GM21515 (cell line): Measurements from ENCODE around the gene RGPD5.
"Not testable (repeated sequence)": the region's sequence is repeated elsewhere in the genome, so short reads cannot be mapped to it uniquely, and the experiment has no call there.

Source experiments
- ATAC-seq: cut with Tn5 transposase; IDR thresholded peaks from one replicate; pipeline ENCODE4 v1.9.1; 2021; ENCODE audit not compliant: unreplicated experiment

The RGPD5 gene

DNA sequence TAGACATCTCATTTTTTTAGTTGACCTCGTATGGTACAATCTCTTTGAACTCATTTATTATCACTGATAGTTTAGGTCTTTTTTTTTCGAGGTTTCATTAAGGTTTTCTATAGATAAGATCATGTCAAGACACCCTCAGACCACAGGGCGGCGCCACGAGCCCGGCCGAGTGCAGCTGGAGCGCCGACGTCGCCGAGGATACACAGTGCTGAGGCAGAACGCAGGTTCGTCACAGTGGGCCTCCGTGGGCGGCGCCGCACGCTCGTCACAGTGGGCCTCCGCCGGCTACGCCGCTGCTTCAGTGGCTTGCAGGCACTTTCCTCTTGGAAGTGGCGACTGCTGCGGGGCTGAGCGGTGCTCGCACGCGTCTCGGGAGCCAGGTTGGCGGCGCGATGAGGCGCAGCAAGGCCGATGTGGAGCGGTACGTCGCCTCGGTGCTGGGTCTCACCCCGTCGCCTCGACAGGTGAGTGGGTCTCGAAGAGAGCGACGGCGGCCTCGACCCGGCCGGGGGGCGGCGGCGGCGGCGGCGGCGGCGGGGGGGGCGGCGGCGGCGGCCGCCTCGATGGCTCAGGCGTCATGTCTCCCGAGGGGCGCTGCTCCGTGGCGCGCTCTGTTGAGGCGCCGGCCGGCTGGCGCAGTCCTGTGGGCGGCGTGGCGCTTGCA is at the start of gene RGPD5:
Gene RGPD5 (plus strand): TSS at position 232 of the 664 bp plus-strand sequence. CDS start 161 bp downstream, at position 393.
- peak; percentile 98 for ATAC-seq

DNA sequence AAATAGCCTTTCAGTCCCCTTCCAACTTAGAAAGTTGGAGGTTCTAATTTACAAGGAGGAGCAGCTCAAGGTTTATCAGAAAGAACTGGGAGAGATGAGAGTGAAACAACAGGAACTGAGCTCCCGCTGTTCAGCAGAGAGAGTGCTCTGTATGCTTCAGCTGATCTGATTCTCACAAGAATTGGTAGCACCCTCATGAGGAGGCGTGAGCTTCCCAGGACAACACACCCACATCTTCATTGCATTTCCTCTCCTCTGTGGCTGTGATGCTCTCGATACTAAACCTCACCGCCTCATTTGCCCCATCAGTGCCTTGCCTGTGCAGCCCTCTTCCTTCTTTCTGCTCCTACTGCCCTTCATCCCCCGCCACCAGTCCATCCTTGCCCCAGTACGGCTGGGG is 42.5 kb upstream of the RGPD5 start:
- not testable (repeated sequence) for ATAC-seq

DNA sequence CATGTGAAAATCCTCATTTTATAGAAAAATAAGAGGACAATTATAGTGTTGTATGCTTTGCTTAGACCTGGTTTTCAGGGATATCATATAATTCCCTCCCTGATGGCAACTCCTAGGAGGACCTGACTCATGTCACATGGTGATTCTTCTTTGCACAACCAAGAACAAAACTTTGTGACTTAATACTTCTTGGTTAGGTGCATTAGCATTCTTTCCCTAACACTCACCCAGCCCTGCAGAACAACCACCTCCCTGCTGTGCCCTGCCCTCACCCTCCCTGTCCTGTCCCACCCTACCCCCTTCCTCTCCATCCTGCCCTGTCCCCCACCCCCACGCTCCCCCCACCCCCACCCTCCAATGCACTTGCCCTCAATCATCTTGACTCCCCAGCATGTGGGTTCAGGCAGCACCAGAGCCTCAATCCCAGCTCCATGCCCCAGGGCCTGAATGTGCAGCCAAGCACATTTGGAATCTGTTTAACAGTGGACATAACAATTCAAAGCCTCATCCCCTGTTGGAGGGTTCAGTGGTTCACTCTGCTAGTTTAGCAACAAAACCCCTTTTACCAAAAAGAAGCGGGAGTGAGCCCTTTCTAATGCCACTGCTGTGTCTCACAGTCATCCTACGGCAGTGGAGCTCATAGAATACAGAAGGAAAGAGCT is 36.8 kb upstream of the RGPD5 start:
- not testable (repeated sequence) for ATAC-seq

DNA sequence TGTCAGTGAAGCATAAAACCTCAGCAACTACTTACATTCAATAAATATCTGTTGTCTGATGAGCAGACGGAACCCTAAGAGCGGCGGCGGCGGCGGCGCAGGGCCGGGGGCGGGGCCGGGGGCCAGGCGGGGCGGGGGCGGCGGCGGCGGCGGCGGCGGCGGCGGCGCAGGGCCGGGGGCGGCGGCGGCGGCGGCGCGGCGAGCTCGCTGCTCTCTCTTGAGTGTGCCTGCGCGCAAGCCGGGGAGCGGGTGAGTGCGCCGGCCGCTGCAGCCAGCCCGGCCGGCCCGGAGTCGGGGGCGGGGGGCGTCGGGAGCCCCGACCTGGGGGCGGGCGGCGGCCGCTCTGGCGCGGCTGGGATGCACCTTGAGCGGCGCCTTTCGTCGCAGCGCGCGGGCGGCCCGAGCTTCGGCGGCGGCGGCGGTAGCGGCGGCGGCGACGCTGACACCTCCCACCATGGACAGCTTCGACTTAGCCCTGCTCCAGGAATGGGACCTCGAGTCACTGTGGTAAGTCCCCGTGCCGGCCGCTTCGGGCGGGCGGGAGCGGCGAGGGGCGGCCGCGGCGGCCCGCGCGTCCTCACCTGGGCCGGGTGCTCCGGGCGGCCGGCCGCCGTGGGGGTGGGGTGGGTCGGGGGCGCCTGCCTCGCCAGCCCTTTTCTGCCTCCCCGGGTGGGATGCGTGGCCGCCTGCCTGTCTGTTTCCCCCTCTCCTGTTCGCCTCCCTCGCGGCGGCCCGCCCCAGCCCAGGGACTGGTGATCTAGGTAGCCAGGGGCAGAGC is 33.7 kb upstream of the RGPD5 start:
- not testable (repeated sequence) for ATAC-seq

DNA sequence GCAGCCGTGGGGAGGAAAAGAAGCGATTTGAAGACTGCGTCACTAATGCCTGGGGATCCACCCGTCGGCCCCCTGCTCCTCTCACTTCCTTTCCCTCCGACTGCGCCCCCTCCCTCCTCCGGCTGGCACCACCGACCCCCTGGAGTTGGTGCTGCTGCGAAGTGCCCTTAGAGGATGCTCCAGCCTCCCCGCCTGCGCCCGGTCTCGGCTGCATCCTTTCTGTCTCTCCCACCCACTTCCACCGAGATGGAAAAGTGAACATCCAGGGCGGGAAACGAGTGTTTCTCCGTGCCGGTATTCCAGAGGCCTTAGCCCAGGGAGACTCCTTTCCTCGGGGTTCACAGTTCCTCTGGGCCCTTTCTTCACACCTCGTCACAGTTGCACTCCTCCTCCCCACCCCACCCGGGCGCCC is 33.1 kb upstream of the RGPD5 start:
- ATAC-seq, result not testable (repeated sequence)

DNA sequence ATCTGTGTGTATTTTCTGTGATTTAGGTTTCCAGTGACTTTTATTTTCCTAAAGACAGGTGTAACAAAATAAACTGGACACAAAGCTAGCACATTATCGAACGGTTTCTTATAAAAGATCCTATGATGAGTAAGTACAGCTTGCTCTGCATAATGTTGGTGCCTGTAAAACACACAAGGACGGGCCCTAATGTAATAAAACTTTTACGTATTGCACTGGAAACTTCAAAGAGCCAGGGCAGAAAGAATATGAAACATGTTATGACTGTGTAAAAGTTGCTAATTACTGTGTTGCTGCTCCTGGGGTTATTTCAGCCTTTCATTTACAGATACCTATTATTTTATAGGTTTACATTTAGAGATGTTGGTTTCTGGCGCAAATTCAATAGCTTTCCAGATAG is 32.1 kb upstream of the RGPD5 start:
- ATAC-seq, result not testable (repeated sequence)

DNA sequence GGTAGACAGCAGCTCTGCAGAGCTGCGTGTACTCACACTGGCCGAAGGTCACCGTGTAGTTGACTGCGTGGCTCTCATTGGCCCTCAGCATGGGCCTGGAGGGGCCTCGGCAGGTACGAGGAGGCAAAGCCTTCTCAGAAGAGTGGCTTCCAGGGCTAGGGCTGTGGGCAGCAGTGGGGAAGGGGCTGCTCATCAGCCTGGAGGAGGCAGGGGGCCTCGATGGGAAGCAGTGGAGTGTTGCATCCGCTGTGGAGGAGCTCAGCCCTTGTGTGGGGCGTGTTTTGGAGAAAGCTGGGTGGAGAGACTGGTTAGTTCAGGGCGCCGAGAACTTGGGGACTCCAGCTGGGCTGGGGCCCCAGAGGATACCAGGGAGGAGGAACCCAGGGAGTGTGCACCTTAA is 28.0 kb upstream of the RGPD5 start:
- not testable (repeated sequence) for ATAC-seq

DNA sequence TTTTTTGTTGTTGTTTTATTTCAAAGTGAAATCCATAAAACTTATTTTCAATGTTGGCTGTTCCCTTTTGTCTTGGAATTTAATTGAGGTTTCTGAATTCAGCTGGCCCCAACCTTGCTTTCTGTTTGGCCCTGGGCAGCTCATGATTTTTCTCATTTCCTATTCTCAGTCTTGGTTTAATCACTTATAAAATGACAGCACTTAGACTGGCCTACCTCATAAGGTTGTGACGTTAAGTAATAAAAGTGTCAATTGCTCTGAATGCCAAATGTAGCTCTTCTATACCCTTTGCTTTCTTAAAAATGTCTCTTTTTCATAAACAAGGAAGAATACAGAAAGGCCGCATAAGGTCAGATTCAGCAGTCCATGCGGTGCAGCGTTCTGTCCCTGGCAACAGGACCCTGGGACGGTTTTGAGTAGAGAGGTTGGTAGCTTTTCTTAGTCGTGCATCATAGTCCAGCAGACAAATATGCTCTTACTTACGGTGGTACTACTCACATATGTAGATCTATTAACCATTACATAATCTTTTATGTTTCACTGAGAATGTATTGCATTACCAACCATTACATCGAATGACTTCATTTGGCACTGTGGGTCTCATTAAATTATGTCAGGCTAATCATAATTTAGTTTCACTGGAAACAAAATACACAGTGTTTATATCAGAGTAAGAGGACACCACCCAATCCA is 27.1 kb upstream of the RGPD5 start:
- not testable (repeated sequence) for ATAC-seq

DNA sequence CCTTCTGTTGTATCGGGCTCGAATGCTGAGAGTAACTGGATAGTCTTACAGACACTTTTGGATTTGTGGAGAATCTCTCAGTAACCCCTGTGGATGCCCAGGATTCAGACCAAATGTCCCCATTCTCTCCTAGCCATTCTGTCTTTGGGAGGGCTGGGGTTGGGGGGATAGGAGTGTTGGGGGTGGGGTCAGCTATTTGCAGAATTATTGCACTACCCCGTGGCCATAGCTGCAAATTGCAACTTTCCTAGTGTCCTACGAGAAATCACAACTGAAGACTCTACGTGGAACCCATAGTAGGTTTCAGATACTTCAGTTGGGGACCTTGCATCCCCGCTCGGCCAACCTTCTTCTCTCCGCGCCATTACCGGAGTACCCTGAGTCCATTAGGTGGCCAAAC is 25.2 kb upstream of the RGPD5 start:
- not testable (repeated sequence) for ATAC-seq

DNA sequence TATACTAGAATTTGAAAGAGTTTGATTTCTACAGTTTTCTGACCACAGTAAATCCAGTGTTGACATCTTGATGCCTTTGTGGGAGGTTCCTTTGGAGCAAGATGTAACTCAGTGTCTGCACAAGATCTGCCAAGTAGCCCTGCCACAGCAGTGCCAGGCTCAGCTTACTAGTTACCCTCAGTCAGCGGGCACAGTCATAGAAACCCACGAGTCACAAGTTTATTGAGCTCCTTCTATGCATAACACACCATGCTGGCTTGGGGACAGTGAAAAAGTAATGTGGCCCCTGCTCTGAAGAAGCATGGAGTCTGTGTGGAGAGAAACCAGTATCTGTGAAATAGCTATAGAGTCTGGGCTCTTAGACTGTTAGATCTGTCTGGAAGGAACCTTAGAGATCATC is 15.0 kb upstream of the RGPD5 start:
- ATAC-seq, result not testable (repeated sequence)

DNA sequence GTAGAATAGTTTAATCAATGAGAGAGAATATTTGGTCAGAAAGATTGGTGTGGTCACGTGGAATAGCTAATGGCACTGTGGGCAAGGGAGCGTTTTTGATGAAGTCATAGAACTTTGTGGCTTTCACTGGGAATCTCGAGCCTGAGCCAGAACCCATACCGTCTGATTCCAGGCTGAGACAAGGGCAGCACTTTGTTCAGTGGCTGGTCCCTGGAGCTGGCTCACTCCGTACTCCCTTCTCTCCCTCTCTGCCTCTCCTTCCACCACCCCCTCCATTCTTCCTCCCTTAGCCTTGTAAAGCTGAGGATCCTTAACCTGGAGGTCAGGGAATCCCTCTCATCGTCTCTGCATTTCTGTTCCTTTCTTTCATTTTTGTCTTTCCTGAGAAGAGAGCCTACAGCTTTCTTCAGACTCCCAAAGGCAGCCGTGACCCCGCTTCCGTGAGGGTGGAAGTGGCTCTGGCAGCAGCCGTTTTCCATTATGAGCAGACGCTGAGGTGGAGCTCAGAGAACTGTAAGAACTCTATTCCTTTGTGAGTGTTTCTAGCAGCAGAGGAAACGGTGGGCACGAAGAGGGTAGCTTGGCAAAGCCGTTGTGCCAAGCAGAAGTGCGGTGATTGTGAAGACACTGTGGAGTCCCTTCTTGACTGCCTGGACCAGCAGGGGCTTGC is 12.8 kb upstream of the RGPD5 start:
- ATAC-seq, result not testable (repeated sequence)

DNA sequence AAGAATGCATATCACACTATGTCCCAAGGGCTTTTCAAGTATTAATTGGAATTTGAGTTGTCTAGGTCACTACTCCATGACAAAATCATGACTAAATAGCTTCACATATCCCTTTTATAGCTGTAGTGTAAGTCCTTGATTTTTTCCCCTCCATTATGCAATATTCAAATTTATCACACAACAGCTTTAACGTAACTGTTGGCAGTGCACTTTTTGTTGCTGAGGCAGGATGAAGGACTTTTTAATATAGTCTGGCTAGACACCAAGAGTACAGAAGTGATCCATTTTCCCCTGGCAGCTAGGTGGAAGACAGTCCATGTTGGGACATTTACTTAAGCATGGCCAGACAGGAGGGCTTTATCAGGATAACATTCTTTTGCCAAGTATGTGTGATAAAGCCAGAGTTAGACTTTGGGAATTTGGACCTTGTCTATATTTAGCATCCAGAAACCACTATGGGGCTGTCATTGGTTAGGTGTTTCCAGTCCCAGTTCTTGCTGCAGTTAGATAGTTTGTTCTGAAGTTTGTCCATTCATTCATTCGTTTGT is 11.6 kb upstream of the RGPD5 start:
- ATAC-seq, result not testable (repeated sequence)

DNA sequence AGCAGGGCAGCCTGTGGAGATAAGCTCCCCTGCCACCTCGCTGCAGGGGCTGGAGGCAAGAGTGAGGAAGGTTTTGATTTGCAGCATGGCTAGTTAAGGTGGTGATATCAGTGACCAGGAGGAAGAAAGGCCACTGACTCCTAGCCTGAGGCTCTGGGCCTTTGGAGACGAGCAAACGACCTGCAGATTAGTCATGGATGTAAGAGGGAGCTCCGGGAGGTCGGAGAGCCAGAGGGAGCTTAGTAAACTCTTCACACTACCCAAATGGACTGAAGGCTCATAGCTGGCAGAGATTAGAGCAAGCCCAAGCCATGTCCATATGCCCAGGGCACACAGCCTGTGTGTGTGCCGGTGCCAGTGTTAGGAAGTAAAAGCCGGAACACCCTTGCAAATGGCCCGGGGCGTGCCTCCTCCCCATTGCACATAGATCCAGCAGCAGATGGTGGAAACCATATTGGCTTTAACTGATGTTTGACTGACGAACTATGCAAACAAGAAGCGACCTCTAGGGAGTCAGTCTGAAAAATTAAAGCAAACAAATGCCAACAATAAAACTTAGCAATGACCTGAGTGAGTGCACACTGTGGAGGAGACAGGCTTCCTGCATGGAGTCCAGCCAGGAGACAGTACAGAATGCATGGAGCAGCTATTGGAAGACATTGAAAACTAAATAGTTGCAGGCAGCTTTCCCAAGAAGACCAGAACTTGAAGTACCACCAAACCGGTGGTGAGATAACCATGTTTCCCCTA is 2.4 kb upstream of the RGPD5 start:
- not testable (repeated sequence) for ATAC-seq

DNA sequence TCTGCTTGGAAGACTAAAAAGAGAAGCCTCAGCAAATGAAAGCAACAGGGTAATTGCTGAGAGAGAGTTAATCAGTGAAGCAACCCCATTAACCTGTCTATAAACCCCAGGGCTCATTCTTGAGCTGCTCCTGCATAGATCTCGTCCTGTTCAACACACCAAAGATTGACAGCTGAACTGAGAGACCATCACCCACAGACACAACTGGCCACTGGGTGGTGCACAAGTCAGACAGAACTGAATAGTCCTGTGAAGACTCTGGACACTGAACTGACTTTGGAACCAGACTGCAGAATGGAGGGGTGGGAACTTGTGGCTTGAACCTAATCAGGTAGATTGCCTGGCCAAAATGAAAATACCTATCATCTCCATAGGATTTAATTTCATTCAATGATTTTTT is 1.4 kb upstream of the RGPD5 start:
- ATAC-seq, result peak; percentile 61

DNA sequence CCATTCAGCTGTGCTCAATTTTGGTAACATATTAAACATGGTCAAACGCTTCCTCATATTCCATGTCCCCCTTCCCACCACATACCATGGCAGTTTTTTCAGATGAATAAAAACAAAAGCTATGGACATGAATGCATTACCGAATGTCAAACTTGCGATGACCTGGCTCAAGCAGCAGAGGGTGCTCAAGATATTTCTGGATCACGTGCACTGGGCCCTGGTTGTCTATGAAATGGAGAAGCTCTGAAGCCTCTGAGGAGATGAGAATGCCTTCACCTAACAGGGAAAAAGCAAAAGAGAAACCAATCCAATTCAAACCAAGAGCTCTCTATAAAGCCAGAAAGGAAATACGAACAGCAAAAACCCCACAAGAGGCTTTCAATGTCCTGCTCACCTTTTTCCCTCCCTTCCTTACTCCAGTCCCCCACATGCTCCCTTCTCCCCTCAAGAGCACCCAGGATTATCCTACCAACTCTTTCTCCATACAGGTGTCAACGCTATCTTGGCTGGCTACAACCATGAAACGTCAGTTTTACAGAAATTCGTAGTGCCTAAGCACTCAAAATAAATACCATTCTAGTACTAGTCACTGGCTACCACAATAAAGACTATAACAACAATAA is 77.1 kb downstream of the RGPD5 start:
- peak; percentile 95 for ATAC-seq

DNA sequence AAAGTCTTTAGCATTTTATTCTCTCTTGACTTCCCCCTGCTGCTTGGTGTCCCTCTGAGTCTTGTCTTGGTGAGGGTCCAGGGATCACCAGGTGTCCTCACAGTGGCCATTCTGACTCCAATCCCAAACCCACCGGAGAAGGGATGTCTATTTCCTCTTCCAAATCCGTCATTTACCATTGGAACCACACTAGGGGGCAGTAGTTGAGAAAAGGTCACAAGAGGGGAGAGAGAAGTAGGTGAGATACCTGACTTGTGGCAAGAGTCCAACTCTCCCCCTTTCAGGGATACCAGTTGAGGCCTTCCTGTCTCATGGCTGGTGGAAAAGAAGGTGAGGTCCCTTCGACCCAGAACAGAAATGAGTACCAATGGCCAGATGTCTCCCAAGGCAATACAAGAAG is 82.5 kb downstream of the RGPD5 start:
- ATAC-seq, result not testable (repeated sequence)

DNA sequence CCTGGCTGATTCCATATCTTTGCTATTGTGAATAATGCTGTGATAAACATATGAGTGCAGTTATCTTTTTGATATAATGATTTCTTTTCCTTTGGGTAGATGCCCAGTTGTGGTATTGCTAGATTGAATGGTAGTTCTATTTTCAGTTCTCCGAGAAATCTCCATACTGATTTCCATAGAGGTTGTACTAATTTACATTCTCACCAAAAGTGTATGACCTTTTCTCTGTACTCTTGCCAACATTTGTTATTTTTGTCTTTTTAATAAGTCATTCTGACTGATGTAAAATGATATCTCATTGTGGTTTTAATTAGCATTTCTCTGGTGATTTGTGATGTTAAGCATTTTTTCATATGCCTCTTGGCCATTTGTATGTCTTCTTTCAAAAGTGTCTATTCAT is 88.0 kb downstream of the RGPD5 start:
- not testable (repeated sequence) for ATAC-seq

DNA sequence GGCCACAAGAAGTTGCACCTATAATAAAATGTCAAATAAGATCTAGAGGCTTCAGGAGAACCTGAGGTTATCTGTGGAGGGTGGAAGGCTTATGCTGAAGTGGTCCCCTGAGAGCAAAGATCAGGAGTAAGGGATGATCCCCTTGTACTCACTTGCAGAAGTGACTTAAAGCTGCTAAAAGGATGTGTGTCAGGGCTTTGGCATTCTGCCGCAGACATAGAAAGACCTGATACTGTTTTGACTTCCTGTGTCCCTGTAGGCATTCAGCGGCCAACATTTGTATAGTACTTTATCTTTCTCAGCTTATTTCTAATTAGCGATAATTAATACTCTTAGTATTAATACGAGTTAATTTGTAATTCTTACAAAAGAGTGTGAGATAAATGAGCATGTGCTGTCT is 94.3 kb downstream of the RGPD5 start:
- not testable (repeated sequence) for ATAC-seq

DNA sequence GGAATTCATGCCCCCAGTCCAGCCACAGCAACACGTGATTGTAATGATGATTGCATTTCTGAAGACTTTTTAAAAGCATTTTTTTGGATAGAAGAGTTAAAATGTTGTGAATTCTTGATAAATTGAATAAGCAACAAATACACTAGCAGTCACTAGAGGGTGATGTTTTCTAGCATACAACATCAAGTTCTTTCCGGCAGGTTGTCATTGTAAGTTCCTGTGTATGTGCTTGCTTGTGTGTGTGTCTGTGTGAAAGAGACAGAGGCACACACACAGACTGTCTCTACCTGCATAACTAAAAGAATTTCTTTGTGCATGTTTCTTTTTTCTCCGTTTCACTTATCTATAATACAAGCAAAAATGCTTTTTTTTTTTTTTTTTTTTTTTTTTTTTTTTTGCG is 95.8 kb downstream of the RGPD5 start:
- not testable (repeated sequence) for ATAC-seq
